Neural crest cell (in vitro differentiated cells): ENCODE results near the gene CERS6. TPM values are rescaled to one million over a fixed set of nuclear protein-coding genes. Genes with fewer than 3 reads are reported as not detected.

Experiments
- DNase-seq: peaks from one replicate; pipeline ENCODE4 v3.0.0; 2021; ENCODE audit warnings: low read depth, mixed read lengths, low spot score
- H3K27ac Mint-ChIP-seq: one replicate; pipeline ENCODE4 v1.8.0; 2021; ENCODE audit warnings: mild to moderate bottlenecking, mixed read lengths; ENCODE audit not compliant: unreplicated experiment
- H3K27me3 Mint-ChIP-seq: 2 replicates; pipeline ENCODE4 v1.8.0; 2021; ENCODE audit warnings: low read depth, mild to moderate bottlenecking, mixed read lengths
- H3K36me3 Mint-ChIP-seq: 2 replicates; pipeline ENCODE4 v1.8.0; 2021; ENCODE audit warnings: low read depth, mild to moderate bottlenecking, mixed read lengths
- H3K4me1 Mint-ChIP-seq: 2 replicates; pipeline ENCODE4 v1.8.0; 2021; ENCODE audit warnings: mixed read lengths
- H3K4me3 Mint-ChIP-seq: one replicate; pipeline ENCODE4 v1.8.0; 2021; ENCODE audit warnings: mild to moderate bottlenecking, mixed read lengths
- H3K9me3 Mint-ChIP-seq: 2 replicates; pipeline ENCODE4 v1.8.0; 2021; ENCODE audit warnings: mixed read lengths
- total RNA-seq: library from RNA; stranded (reverse); gene quantifications from 2 replicates; pipeline ENCODE4 v1.2.1, GENCODE V29; 2021
- TF ChIP-seq, protein P1 (sequence below): fragments of 200-600 bp; sonication (generic); conservative IDR thresholded peaks from 2 replicates; pipeline ENCODE4 v1.5.0; 2021; ENCODE audit warnings: antibody characterized with exemption, mild to moderate bottlenecking

The CERS6 gene
- total RNA-seq, 1 donor from 2014 or later, result 27.4 TPM

DNA sequence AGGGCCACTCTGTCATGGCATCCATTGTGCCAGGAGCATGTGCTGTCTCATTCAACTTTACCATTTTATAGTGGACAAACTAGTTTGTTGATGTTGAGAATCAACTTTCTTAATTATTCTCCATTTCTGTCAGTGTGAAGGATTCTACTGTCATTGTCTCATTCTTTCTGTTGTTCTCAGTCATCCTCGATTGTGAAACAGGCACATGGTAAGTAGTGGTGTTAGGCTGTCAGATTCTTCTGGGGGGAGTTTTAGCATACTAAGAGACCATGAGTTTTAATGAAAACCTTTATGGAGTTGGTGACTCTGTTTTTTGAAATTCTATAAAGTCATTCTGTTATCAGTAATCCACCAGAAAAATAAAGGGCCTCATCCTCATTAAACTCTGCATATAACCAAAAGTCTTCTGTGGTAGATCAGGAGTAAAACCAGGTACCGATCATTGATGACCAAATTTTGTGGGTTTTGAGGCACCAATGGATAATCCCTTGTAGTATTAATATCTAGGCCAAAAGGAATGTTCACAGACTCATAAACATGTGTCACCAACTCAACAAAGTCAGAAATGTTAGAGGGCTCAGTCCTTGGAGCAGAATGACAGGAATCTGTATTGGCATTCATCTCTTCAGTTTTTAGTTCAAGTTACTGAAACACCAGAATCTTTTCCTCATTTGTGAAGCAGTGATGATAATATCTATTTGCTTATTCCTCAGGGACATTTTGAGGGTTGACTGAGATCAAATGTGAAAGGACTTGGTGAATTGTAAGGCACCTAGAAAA is 73.2 kb downstream of the CERS6 start:
- Mint-ChIP-seq H3K27ac (no peak overlapping the region), H3K4me3 (no peak overlapping the region), H3K36me3 (peaks cover 7% of the 10 kb centered on the region), H3K27me3 (no peaks in the 10 kb centered on the region), H3K4me1 (peaks cover 19% of the 10 kb centered on the region), H3K9me3 (no peaks in the 10 kb centered on the region)
- DNase-seq, result no peak
- TF ChIP-seq, protein P1, sequence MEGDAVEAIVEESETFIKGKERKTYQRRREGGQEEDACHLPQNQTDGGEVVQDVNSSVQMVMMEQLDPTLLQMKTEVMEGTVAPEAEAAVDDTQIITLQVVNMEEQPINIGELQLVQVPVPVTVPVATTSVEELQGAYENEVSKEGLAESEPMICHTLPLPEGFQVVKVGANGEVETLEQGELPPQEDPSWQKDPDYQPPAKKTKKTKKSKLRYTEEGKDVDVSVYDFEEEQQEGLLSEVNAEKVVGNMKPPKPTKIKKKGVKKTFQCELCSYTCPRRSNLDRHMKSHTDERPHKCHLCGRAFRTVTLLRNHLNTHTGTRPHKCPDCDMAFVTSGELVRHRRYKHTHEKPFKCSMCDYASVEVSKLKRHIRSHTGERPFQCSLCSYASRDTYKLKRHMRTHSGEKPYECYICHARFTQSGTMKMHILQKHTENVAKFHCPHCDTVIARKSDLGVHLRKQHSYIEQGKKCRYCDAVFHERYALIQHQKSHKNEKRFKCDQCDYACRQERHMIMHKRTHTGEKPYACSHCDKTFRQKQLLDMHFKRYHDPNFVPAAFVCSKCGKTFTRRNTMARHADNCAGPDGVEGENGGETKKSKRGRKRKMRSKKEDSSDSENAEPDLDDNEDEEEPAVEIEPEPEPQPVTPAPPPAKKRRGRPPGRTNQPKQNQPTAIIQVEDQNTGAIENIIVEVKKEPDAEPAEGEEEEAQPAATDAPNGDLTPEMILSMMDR, result no peak

DNA sequence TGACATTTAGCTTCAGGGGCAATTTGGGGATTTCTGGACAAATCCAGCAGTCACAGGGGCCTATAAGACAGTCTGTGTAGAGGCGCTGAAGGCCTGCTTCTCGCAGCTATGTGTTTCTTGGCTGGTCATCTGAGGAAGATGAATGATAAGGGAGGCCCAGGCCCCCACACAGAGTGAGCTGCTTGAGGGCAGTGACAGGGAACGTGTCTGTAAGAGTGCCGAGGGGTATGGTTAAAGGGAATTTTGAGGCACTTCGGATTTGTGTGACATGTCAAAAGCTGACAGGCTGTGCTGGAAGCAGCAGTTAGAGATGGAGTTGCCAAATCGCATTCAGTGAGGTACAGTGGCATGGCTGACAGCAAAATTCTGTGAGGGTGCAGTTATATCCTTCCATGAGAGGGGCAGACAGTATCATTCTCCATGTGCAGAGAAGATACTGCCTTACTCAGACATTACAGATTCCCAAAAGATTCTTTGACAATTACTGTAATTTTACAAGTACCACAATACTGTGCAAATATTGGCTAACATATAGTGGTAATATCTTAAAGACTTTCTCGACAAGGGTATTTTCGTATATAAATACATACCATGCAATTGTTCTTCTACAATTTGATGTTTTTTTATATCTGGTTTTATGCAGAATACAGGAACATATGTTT is 74.0 kb downstream of the CERS6 start:
- H3K9me3 Mint-ChIP-seq, result no peaks in the 10 kb centered on the region
- TF ChIP-seq, protein P1, result no peak
- H3K36me3 Mint-ChIP-seq, result peaks cover 11% of the 10 kb centered on the region
- peak overlapping the region; percentile 78 for H3K27ac Mint-ChIP-seq
- H3K27me3 Mint-ChIP-seq, result no peaks in the 10 kb centered on the region
- H3K4me1 Mint-ChIP-seq, result peaks cover 15% of the 10 kb centered on the region
- DNase-seq, result no peak
- H3K4me3 Mint-ChIP-seq, result no peak overlapping the region

- no peak overlapping the region for H3K27ac Mint-ChIP-seq
Observed at GRCh38 chr2:168530982-168531622, 75.0 kb downstream of the CERS6 start.

DNA sequence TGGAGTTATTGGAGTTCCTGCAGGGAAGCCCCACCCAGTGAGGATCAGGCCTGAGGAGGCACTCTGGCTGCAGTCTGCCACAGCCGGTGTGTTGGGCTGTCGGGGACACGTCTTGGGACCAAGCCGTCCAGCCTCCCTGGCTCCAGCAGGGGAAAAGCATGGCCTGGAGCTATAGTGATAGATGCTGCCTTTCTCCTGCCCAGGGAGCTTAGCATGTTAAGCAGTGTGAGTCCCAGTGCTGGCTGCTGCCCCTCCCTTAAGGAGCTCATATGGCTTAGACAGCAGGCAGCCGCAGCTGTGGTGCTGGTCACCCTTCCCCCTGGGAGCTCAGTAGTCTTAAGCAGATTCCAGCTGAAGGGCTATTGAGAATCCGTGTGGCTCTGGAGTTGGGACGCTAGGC is 78.9 kb downstream of the CERS6 start:
- TF ChIP-seq, protein P1, result no peak
- no peak overlapping the region for H3K27ac Mint-ChIP-seq
- no peak for DNase-seq
- H3K9me3 Mint-ChIP-seq, result peaks cover 6% of the 10 kb centered on the region
- H3K27me3 Mint-ChIP-seq, result no peaks in the 10 kb centered on the region
- H3K36me3 Mint-ChIP-seq, result peaks cover 17% of the 10 kb centered on the region
- H3K4me3 Mint-ChIP-seq, result no peak overlapping the region
- H3K4me1 Mint-ChIP-seq, result peaks cover 2% of the 10 kb centered on the region

More at GRCh38 chr2:168530982-168531622, 75.0 kb downstream of the CERS6 start:
- TF ChIP-seq, protein P1, result no peak
- H3K27me3 Mint-ChIP-seq, result no peaks in the 10 kb centered on the region
- peaks cover 12% of the 10 kb centered on the region for H3K4me1 Mint-ChIP-seq
- DNase-seq, result no peak
- no peak overlapping the region for H3K4me3 Mint-ChIP-seq
- H3K36me3 Mint-ChIP-seq, result peaks cover 11% of the 10 kb centered on the region
- no peaks in the 10 kb centered on the region for H3K9me3 Mint-ChIP-seq

DNA sequence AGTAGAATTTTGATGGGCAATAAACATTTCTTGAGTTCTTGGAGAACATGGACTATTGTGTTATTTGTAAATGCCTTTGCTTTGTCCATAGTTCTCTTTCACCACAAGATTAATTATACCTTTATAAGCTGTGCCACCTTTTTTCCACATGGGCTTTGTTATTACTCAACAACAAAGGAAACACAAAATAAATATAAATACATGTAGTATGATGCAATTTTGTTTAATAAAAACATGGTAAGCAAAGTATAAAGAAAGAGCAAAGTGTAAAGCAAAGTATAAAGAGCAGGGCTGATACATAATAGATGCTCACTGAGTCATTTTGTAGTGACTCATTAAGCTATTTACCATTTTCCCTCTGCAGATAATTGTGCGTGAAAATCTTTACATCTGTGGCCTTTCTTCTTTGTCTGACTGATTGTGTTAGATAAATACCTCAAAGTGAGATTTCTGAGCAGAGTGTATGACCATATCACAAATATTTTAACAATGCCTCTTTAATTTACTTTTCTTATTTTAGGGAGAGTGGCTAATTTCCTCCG is 80.9 kb downstream of the CERS6 start:
- peaks cover 4% of the 10 kb centered on the region for H3K4me1 Mint-ChIP-seq
- no peaks in the 10 kb centered on the region for H3K27me3 Mint-ChIP-seq
- TF ChIP-seq, protein P1, result no peak
- DNase-seq, result no peak
- H3K4me3 Mint-ChIP-seq, result no peak overlapping the region
- peaks cover 32% of the 10 kb centered on the region for H3K36me3 Mint-ChIP-seq
- H3K9me3 Mint-ChIP-seq, result peaks cover 13% of the 10 kb centered on the region
- H3K27ac Mint-ChIP-seq, result no peak overlapping the region
